IMR-90 (cell line): ENCODE data around the gene CNTRL. TPM values are rescaled to one million over a fixed set of nuclear protein-coding genes. Genes with fewer than 3 reads are reported as not detected.
A peak's percentile ranks its signal among the peaks of the same experiment; 100 is the strongest.

Experiments used
- ATAC-seq: fragments of 200-7000 bp; cut with Tn5 transposase; 2 replicates; pipeline ENCODE4 v1.9.1; 2020; ENCODE audit warnings: low read depth, mild to moderate bottlenecking, moderate library complexity
- BruUV-seq: library from RNA; stranded (reverse); fragments of 400-500 nt; replicated peaks from 2 replicates; lab custom pipeline; 2021; lab: Mats Ljungman, UMichigan
- CTCF ChIA-PET: fragments of 300-600 bp; formaldehyde crosslinking; extraction: SDS; loops from one replicate; lab custom pipeline; 2021; ENCODE audit warnings: antibody characterized with exemption; lab: Yijun Ruan, JAX
- POLR2A ChIA-PET: fragments of 300-600 bp; sonication (Branson Sonifier 250); formaldehyde crosslinking; loops from one replicate; lab custom pipeline; 2022; ENCODE audit warnings: antibody characterized with exemption; ENCODE audit not compliant: unreplicated experiment; lab: Charles Lee
- DNase-seq: peaks from one replicate; pipeline ENCODE4 v3.0.0; 2013
- H2AFZ ChIP-seq: replicated peaks from 2 replicates; pipeline ENCODE3; 2013; ENCODE audit warnings: low read length, mild to moderate bottlenecking; ENCODE audit not compliant: poor library complexity
- H2AK5ac ChIP-seq: 2 replicates; pipeline ENCODE4 v1.6.1; 2013; ENCODE audit warnings: low read depth, low read length, inconsistent platforms
- H2AK9ac ChIP-seq: replicated peaks from 2 replicates; pipeline ENCODE3; 2013; ENCODE audit warnings: mild to moderate bottlenecking, low read depth, low read length, moderate library complexity; ENCODE audit not compliant: poor library complexity
- H2BK120ac ChIP-seq: 2 replicates; pipeline ENCODE4 v1.6.1; 2013; ENCODE audit warnings: low read depth, low read length, inconsistent platforms
- H2BK15ac ChIP-seq: 3 replicates; pipeline ENCODE4 v1.6.1; 2013; ENCODE audit warnings: low read depth, low read length, inconsistent platforms
- H2BK20ac ChIP-seq: 2 replicates; pipeline ENCODE4 v1.6.1; 2013; ENCODE audit warnings: low read depth, mild to moderate bottlenecking, inconsistent platforms, low read length, moderate library complexity
- H2BK5ac ChIP-seq: 2 replicates; pipeline ENCODE4 v1.6.1; 2013; ENCODE audit warnings: mild to moderate bottlenecking, low read depth, low read length, inconsistent platforms; ENCODE audit not compliant: poor library complexity, severe bottlenecking
- H3K14ac ChIP-seq: replicated peaks from 2 replicates; pipeline ENCODE4 v1.6.1; 2013; ENCODE audit warnings: low read depth, low read length, inconsistent platforms
- H3K18ac ChIP-seq: 2 replicates; pipeline ENCODE4 v1.6.1; 2013; ENCODE audit warnings: low read depth, low read length, control low read depth
- H3K23ac ChIP-seq: 2 replicates; pipeline ENCODE4 v1.6.1; 2013; ENCODE audit warnings: low read depth, low read length, inconsistent platforms
- H3K27ac ChIP-seq: 2 replicates; pipeline ENCODE4 v1.5.1; 2013; ENCODE audit warnings: mild to moderate bottlenecking, control low read depth, low read length; ENCODE audit not compliant: insufficient read depth
- H3K27me3 ChIP-seq: 2 replicates; pipeline ENCODE4 v1.6.1; 2013; ENCODE audit warnings: low read length; ENCODE audit not compliant: control insufficient read depth, insufficient read depth
- H3K36me3 ChIP-seq: 2 replicates; pipeline ENCODE4 v1.6.1; 2013; ENCODE audit warnings: low read length, mixed read lengths; ENCODE audit not compliant: control insufficient read depth, insufficient read depth
- H3K4ac ChIP-seq: 2 replicates; pipeline ENCODE4 v1.6.1; 2013; ENCODE audit warnings: low read depth, low read length, inconsistent platforms
- H3K4me1 ChIP-seq: 2 replicates; pipeline ENCODE4 v1.6.1; 2013; ENCODE audit warnings: low read length, mixed read lengths; ENCODE audit not compliant: control insufficient read depth, insufficient read depth
- H3K4me2 ChIP-seq: 2 replicates; pipeline ENCODE4 v1.6.1; 2013; ENCODE audit warnings: low read depth, mild to moderate bottlenecking, control low read depth, low read length, moderate library complexity
- H3K4me3 ChIP-seq: 2 replicates; pipeline ENCODE4 v1.5.1; 2013; ENCODE audit warnings: low read depth, mild to moderate bottlenecking, control low read depth, low read length, moderate library complexity; ENCODE audit not compliant: insufficient read depth
- H3K56ac ChIP-seq: 2 replicates; pipeline ENCODE4 v1.6.1; 2013; ENCODE audit warnings: low read length, inconsistent platforms; ENCODE audit not compliant: insufficient read depth; ENCODE audit errors: extremely low read depth
- H3K79me1 ChIP-seq, 2 experiments: 2 replicates each; pipeline ENCODE4 v1.6.1; 2013; ENCODE audit warnings: low read length in 2 of 2, inconsistent platforms in 1 of 2, low read depth in 1 of 2
- H3K9ac ChIP-seq: 2 replicates; pipeline ENCODE4 v1.6.1; 2013; ENCODE audit warnings: low read depth, low read length, control low read depth
- H3K9me1 ChIP-seq: 2 replicates; pipeline ENCODE4 v1.6.1; 2013; ENCODE audit warnings: low read length, inconsistent platforms; ENCODE audit not compliant: insufficient read depth
- H3K9me3 ChIP-seq: 2 replicates; pipeline ENCODE4 v1.6.1; 2013; ENCODE audit warnings: low read length; ENCODE audit not compliant: control insufficient read depth, insufficient read depth
- H4K20me1 ChIP-seq: 2 replicates; pipeline ENCODE4 v1.6.1; 2013; ENCODE audit warnings: low read length, inconsistent platforms; ENCODE audit not compliant: insufficient read depth
- H4K5ac ChIP-seq: 2 replicates; pipeline ENCODE4 v1.6.1; 2013; ENCODE audit warnings: mild to moderate bottlenecking, low read depth, low read length, control low read depth
- H4K8ac ChIP-seq, 2 experiments: 2 replicates each; pipeline ENCODE4 v1.6.1; 2013; ENCODE audit warnings: low read depth in 2 of 2, low read length in 2 of 2, control low read depth in 1 of 2, inconsistent platforms in 1 of 2
- H4K91ac ChIP-seq: 2 replicates; pipeline ENCODE4 v1.6.1; 2013; ENCODE audit warnings: low read depth, low read length, inconsistent platforms; ENCODE audit not compliant: insufficient read depth
- CEBPB ChIP-seq: IDR thresholded peaks from 2 replicates; pipeline ENCODE4 v1.6.1; 2012; ENCODE audit warnings: low read depth, low read length, improper control_type of control experiment
- CHD1 ChIP-seq: IDR thresholded peaks from 2 replicates; pipeline ENCODE4 v1.6.1; 2012; ENCODE audit warnings: low read depth, low read length, improper control_type of control experiment
- WGBS, 2 experiments: methylation state at CpG; one replicate each; pipeline versions ENCODE4 v1.1.5 to v1.1.7; 2013; ENCODE audit warnings: missing lambda C conversion rate in 2 of 2; ENCODE audit not compliant: insufficient read length in 1 of 2; ENCODE audit errors: extremely low coverage in 2 of 2; 5-methylcytosine and 5-hydroxymethylcytosine counted together
- dilution Hi-C: fragments of 300-500 bp; cut with HindIII; formaldehyde crosslinking; loops from one replicate; pipeline ENCODE4 v1.14.3; 2018; ENCODE audit warnings: low sequenced_read_pairs; ENCODE audit not compliant: unreplicated experiment
- in situ Hi-C: fragments of 300-500 bp; cut with MboI; formaldehyde crosslinking; loops from 3 replicates; pipeline ENCODE4 v1.14.3; 2019; ENCODE audit warnings: low sequenced_read_pairs, inconsistent platforms, mixed read lengths
- intact Hi-C: fragments of 100-400 bp; cut with micrococcal nuclease; formaldehyde crosslinking; loops from 2 replicates; pipeline ENCODE4 v1.10.0; 2022
- polyA plus RNA-seq, 3 experiments: library from polyadenylated mRNA; depleted of rRNA; stranded (reverse); fragments of >200 nt; gene quantifications; 2 replicates each; pipeline ENCODE4 v1.2.3, GENCODE V29; 2012; ENCODE audit warnings: low replicate concordance in 1 of 3
- total RNA-seq: library from RNA; depleted of rRNA; stranded (reverse); fragments of >200 nt; gene quantifications from 2 replicates; pipeline ENCODE4 v1.2.3, GENCODE V29; 2012

Gene CNTRL
- total and polyA plus RNA-seq, 2 of the 4 experiments (the other 2 are of a cell fraction) = 4.5 to 7.3 TPM

GRCh38 chr9:121073038-121073437 lies 1.7 kb upstream of the CNTRL start:
- DNase-seq (peak; percentile 47), ATAC-seq (no peak)
- H2BK20ac ChIP-seq = no peak overlapping the region
- H3K23ac ChIP-seq = 0 out of 2 replicates have a peak overlapping the region, but pooled peaks have one; percentile 51
- no peak overlapping the region for H2AK9ac ChIP-seq
- H3K9me1 ChIP-seq = no peaks in the 10 kb centered on the region; the same call in 1 of the 2 replicates
- H3K4me3 ChIP-seq = no peak overlapping the region
- no peak overlapping the region for H3K4ac ChIP-seq
- H3K9ac ChIP-seq = no peak overlapping the region
- no TSS peak for BruUV-seq
- no peak overlapping the region for H3K56ac ChIP-seq
- no peaks in the 10 kb centered on the region for H3K36me3 ChIP-seq
- H4K8ac ChIP-seq = peak overlapping the region in 1 of 2 experiments; percentile 11; a peak in 1 of 4 replicates
- no peaks in the 10 kb centered on the region for H3K9me3 ChIP-seq
- H2AFZ ChIP-seq = no peak overlapping the region
- no peak overlapping the region for H3K4me2 ChIP-seq
- H3K79me1 ChIP-seq = peaks cover 3 to 21% of the 10 kb centered on the region in 2 experiments; a peak in 3 of 4 replicates
- no peak overlapping the region for H2BK5ac ChIP-seq
- no peak overlapping the region for H3K18ac ChIP-seq
- H3K14ac ChIP-seq = no peak overlapping the region
- H4K5ac ChIP-seq = no peak overlapping the region
- no peak overlapping the region for H2AK5ac ChIP-seq
- H3K4me1 ChIP-seq = peaks cover 1% of the 10 kb centered on the region; the same call in 1 of the 2 replicates
- H4K20me1 ChIP-seq = no peaks in the 10 kb centered on the region
- no peak overlapping the region for H2BK120ac ChIP-seq
- H3K27me3 ChIP-seq = no peaks in the 10 kb centered on the region
- TF ChIP-seq CHD1 (no peak), CEBPB (peak; percentile 14; the same call in 1 of the 2 replicates)
- intact Hi-C loops (loop anchor here (5.0 kb wide), 2 partner anchors 196 to 316 kb away; partner anchors contain the start of gene PHF19), in situ Hi-C loops (loop anchor here (25.0 kb wide), 1 partner anchor 461 kb away; no protein-coding TSS in a partner anchor), dilution Hi-C loops (no loop called here)
- H2BK15ac ChIP-seq = no peak overlapping the region
- POLR2A ChIA-PET = no interaction called here
- H3K27ac ChIP-seq = no peak overlapping the region
- no CpG with 5 or more reads among the region's 4 CpGs for WGBS, 2 experiments
- H4K91ac ChIP-seq = no peak overlapping the region
- CTCF ChIA-PET = no interaction called here
